ENCODE measurements around the gene CCDC47.

CCDC47 gene

GRCh38 chr17:63766754-63767153 is 6.6 kb downstream of the CCDC47 start (continued):
- no peak for TF ChIP-seq ZNF274 (IDR thresholded peaks at IDR 0.05; ENCODE audit: low read length)
- TF ChIP-seq ZNF274 (tag by site-specific recombination; IDR thresholded peaks at IDR 0.05; ENCODE audit: borderline replicate concordance): no peak
- no peak for TF ChIP-seq ZNF664 (tag by site-specific recombination; IDR thresholded peaks at IDR 0.05)

DNA sequence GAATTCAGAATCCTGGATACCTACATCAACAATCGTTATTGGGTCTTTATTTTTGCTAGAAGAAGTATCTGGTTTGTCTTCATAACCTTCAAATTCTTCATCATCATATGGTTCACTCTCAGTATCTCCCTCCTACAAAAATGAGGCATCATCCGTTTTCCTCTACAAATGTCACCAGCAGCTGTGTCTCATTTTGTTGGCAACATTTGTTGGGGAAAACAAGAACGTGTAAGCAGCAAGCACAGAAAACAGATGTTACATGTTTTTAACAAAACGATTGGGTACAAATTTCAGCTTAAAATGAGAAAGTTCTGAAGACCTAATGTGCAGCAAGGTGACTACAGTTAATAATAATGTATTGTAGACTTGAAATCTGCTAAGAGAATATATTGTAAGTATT is 8.7 kb downstream of the CCDC47 start:
- no peak for TF ChIP-seq ZBTB48 (tag by site-specific recombination; IDR thresholded peaks at IDR 0.05)
- TF ChIP-seq ZNF24 (tag by site-specific recombination; IDR thresholded peaks at IDR 0.05): no peak
- TF ChIP-seq ZNF518A (tag by site-specific recombination; conservative IDR thresholded peaks at IDR 0.05; ENCODE audit: low read depth): no peak
- no peak for TF ChIP-seq ZNF76 (tag by site-specific recombination; IDR thresholded peaks at IDR 0.05; ENCODE audit: borderline replicate concordance, low read depth)
- no peak for TF ChIP-seq ZXDB (tag by site-specific recombination; IDR thresholded peaks at IDR 0.05)
- TF ChIP-seq ZNF449 (tag by site-specific recombination; IDR thresholded peaks at IDR 0.05): no peak
- TF ChIP-seq, protein P1, sequence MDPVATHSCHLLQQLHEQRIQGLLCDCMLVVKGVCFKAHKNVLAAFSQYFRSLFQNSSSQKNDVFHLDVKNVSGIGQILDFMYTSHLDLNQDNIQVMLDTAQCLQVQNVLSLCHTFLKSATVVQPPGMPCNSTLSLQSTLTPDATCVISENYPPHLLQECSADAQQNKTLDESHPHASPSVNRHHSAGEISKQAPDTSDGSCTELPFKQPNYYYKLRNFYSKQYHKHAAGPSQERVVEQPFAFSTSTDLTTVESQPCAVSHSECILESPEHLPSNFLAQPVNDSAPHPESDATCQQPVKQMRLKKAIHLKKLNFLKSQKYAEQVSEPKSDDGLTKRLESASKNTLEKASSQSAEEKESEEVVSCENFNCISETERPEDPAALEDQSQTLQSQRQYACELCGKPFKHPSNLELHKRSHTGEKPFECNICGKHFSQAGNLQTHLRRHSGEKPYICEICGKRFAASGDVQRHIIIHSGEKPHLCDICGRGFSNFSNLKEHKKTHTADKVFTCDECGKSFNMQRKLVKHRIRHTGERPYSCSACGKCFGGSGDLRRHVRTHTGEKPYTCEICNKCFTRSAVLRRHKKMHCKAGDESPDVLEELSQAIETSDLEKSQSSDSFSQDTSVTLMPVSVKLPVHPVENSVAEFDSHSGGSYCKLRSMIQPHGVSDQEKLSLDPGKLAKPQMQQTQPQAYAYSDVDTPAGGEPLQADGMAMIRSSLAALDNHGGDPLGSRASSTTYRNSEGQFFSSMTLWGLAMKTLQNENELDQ (tag by site-specific recombination; IDR thresholded peaks at IDR 0.05; ENCODE audit: low read depth): no peak
- no peak for TF ChIP-seq ZNF501 (tag by site-specific recombination; IDR thresholded peaks at IDR 0.05)
- TF ChIP-seq, protein P2, sequence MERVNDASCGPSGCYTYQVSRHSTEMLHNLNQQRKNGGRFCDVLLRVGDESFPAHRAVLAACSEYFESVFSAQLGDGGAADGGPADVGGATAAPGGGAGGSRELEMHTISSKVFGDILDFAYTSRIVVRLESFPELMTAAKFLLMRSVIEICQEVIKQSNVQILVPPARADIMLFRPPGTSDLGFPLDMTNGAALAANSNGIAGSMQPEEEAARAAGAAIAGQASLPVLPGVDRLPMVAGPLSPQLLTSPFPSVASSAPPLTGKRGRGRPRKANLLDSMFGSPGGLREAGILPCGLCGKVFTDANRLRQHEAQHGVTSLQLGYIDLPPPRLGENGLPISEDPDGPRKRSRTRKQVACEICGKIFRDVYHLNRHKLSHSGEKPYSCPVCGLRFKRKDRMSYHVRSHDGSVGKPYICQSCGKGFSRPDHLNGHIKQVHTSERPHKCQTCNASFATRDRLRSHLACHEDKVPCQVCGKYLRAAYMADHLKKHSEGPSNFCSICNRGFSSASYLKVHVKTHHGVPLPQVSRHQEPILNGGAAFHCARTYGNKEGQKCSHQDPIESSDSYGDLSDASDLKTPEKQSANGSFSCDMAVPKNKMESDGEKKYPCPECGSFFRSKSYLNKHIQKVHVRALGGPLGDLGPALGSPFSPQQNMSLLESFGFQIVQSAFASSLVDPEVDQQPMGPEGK (tag by site-specific recombination; IDR thresholded peaks at IDR 0.05): no peak
- TF ChIP-seq SP7 (tag by site-specific recombination; IDR thresholded peaks at IDR 0.05): no peak
- no peak for TF ChIP-seq HOXD13 (CRISPR knock-in tag; IDR thresholded peaks at IDR 0.05; ENCODE audit: borderline replicate concordance)
- ChIA-PET CTCF (interaction anchor here (0.6 to 1.7 kb wide), 4 partner anchors 33 to 339 kb away, joined by 3 to 5 read pairs (median 4); no protein-coding TSS in a partner anchor), POLR2A (interaction anchor here (0.6 to 1.4 kb wide), 5 partner anchors 9 to 101 kb away, joined by 3 to 6 read pairs (median 3); partner anchors contain the start of genes CCDC47 and DDX42)
- Histone ChIP-seq H3K9me3 (ENCODE audit: control insufficient read depth, insufficient read depth, low read depth, low read length) (no peaks in the 10 kb centered on the region), H3K36me3 (ENCODE audit: control insufficient read depth in 2 of 2, insufficient read depth in 1 of 2, low read length in 2 of 2) (peaks cover 76 to 89% of the 10 kb centered on the region in 2 experiments), H3K4me1 (ENCODE audit: control insufficient read depth, insufficient read depth, low read length) (no peaks in the 10 kb centered on the region), H3K27ac (ENCODE audit: extremely low read depth, low read depth, low read length) (no peak overlapping the region), H3K4me3 (ENCODE audit: low read depth, low read length) (no peak overlapping the region)
